HCT116 (cell line): ENCODE results near the gene GRAMD2A. TPM values are rescaled to one million over a fixed set of nuclear protein-coding genes. Genes with fewer than 3 reads are reported as not detected.

Source experiments
- ATAC-seq: fragments of 200-7000 bp; cut with Tn5 transposase; 2 replicates; pipeline ENCODE4 v1.9.1; 2020; ENCODE audit warnings: mild to moderate bottlenecking, moderate library complexity
- BruUV-seq: library from RNA; stranded (reverse); fragments of 400-500 nt; replicated peaks from 2 replicates; lab custom pipeline; 2021; lab: Mats Ljungman, UMichigan
- CTCF ChIA-PET: fragments of 300-600 bp; sonication (Branson Sonifier 250); formaldehyde crosslinking; loops from one replicate; lab custom pipeline; 2021; ENCODE audit warnings: antibody characterized with exemption; lab: Charles Lee
- POLR2A ChIA-PET: fragments of 300-600, 350-600 bp; sonication (Branson Sonifier 250); formaldehyde crosslinking; loops from one replicate; lab custom pipeline; 2021; ENCODE audit warnings: antibody characterized with exemption; lab: Charles Lee
- RAD21 ChIA-PET, 2 experiments: fragments of 300-600 bp; sonication (Branson Sonifier 250); formaldehyde crosslinking; loops; one replicate each; lab custom pipeline; 2023; ENCODE audit warnings: low total read pairs in 2 of 2; ENCODE audit not compliant: uncharacterized antibody in 2 of 2, unreplicated experiment in 2 of 2, low non-redundant PET in 1 of 2; lab: Charles Lee
- DNase-seq: peaks from one replicate; pipeline ENCODE4 v3.0.0-alpha.2; 2010; ENCODE audit warnings: low read depth, low spot score
- H2AFZ ChIP-seq: fragments of 200-600 bp; shearing (Covaris generic), sonication (generic); 2 replicates; pipeline ENCODE4 v1.6.1; 2017; ENCODE audit warnings: low read depth, mixed run types, mixed read lengths, antibody characterized with exemption, low read length; ENCODE audit not compliant: poor library complexity, severe bottlenecking
- H3K27ac ChIP-seq: 2 replicates; pipeline ENCODE4 v1.5.1; 2012; ENCODE audit warnings: low read depth, low read length
- H3K27me3 ChIP-seq: fragments of 200-600 bp; sonication (generic); 2 replicates; pipeline ENCODE4 v1.6.1; 2016; ENCODE audit warnings: mixed run types, low read length, mixed read lengths; ENCODE audit not compliant: insufficient read depth
- H3K36me3 ChIP-seq, 2 experiments: fragments of 200-500 bp in 1 of 2; fragments of 200-600 bp in 1 of 2; sonication (Bioruptor generic) in 1 of 2; sonication (generic) in 1 of 2; 2 replicates each; pipeline versions ENCODE4 v1.5.1 to v1.6.1; 2014 to 2016; ENCODE audit warnings: low read length in 2 of 2, inconsistent platforms in 1 of 2, mixed read lengths in 1 of 2, mixed run types in 1 of 2; ENCODE audit not compliant: insufficient read depth in 2 of 2, control insufficient read depth in 1 of 2
- H3K4me1 ChIP-seq, 2 experiments: fragments of 200-600 bp in 1 of 2; sonication (generic) in 1 of 2; 2 replicates each; pipeline versions ENCODE4 v1.5.1 to v1.6.1; 2012 to 2017; ENCODE audit warnings: low read length in 2 of 2, inconsistent platforms in 1 of 2, mild to moderate bottlenecking in 1 of 2, mixed read lengths in 1 of 2, mixed run types in 1 of 2, moderate library complexity in 1 of 2; ENCODE audit not compliant: insufficient read depth in 2 of 2, control insufficient read depth in 1 of 2
- H3K4me2 ChIP-seq: fragments of 200-600 bp; sonication (generic); 2 replicates; pipeline ENCODE4 v1.6.1; 2017; ENCODE audit warnings: mixed run types, low read length, mixed read lengths
- H3K4me3 ChIP-seq, 2 experiments: fragments of 200-600 bp in 1 of 2; sonication (generic) in 1 of 2; replicated peaks in 1 of 2; 2 replicates each; pipeline ENCODE4 v1.5.1; 2011 to 2016; ENCODE audit warnings: low read length in 2 of 2, control low read depth in 1 of 2, low read depth in 1 of 2, mild to moderate bottlenecking in 1 of 2, mixed read lengths in 1 of 2, mixed run types in 1 of 2
- H3K79me2 ChIP-seq: fragments of 200-600 bp; sonication (generic); 2 replicates; pipeline ENCODE4 v1.6.1; 2017; ENCODE audit warnings: mild to moderate bottlenecking, mixed run types, low read length, moderate library complexity, mixed read lengths; ENCODE audit not compliant: insufficient read depth
- H3K9ac ChIP-seq: fragments of 200-600 bp; sonication (generic); 2 replicates; pipeline ENCODE4 v1.6.1; 2016; ENCODE audit warnings: low read length, mixed read lengths
- H3K9me2 ChIP-seq: fragments of 200-600 bp; sonication (generic), shearing (Covaris generic); 2 replicates; pipeline ENCODE4 v1.6.1; 2017; ENCODE audit warnings: mixed run types, mild to moderate bottlenecking, moderate library complexity; ENCODE audit not compliant: insufficient read depth
- H3K9me3 ChIP-seq, 2 experiments: fragments of 200-500 bp in 1 of 2; fragments of 200-600 bp in 1 of 2; sonication (Bioruptor generic) in 1 of 2; sonication (generic) in 1 of 2; 2 replicates each; pipeline ENCODE4 v1.6.1; 2014 to 2017; ENCODE audit warnings: low read length in 2 of 2, mixed read lengths in 2 of 2, inconsistent platforms in 1 of 2, low read depth in 1 of 2, mild to moderate bottlenecking in 1 of 2, mixed run types in 1 of 2, moderate library complexity in 1 of 2; ENCODE audit not compliant: control insufficient read depth in 1 of 2, insufficient read depth in 1 of 2
- H4K20me1 ChIP-seq: fragments of 200-600 bp; sonication (generic), shearing (Covaris generic); 2 replicates; pipeline ENCODE4 v1.6.1; 2017; ENCODE audit warnings: mixed run types, mild to moderate bottlenecking, moderate library complexity; ENCODE audit not compliant: insufficient read depth
- ATF3 ChIP-seq: IDR thresholded peaks from 2 replicates; pipeline ENCODE4 v1.6.1; 2012
- CBX3 ChIP-seq: IDR thresholded peaks from 2 replicates; pipeline ENCODE4 v1.6.1; 2012; ENCODE audit warnings: low read depth
- CEBPB ChIP-seq: IDR thresholded peaks from 2 replicates; pipeline ENCODE4 v1.6.1; 2012; ENCODE audit warnings: low read depth
- CTCF ChIP-seq, 3 experiments: fragments of 200-600 bp in 1 of 3; sonication (generic) in 1 of 3; IDR thresholded peaks in 2 of 3; conservative IDR thresholded peaks in 1 of 3; 2 replicates each; pipeline ENCODE4 v1.5.1; 2012 to 2017; ENCODE audit warnings: low read depth in 2 of 3, low read length in 2 of 3, antibody characterized with exemption in 1 of 3, borderline replicate concordance in 1 of 3, control low read depth in 1 of 3, mild to moderate bottlenecking in 1 of 3, mixed read lengths in 1 of 3, mixed run types in 1 of 3, moderate library complexity in 1 of 3; ENCODE audit not compliant: insufficient read depth in 1 of 3
- ELF1 ChIP-seq: IDR thresholded peaks from 2 replicates; pipeline ENCODE4 v1.6.1; 2012; ENCODE audit warnings: low read depth, borderline replicate concordance
- EZH2 ChIP-seq: fragments of 200-600 bp; sonication (generic); IDR thresholded peaks from 2 replicates; pipeline ENCODE4 v1.6.1; 2017; ENCODE audit warnings: antibody characterized with exemption, mixed run types
- EZH2phosphoT487 ChIP-seq: fragments of 200-600 bp; IDR thresholded peaks from 2 replicates; pipeline ENCODE4 v1.6.1; 2018; ENCODE audit warnings: antibody characterized with exemption, borderline replicate concordance
- FOSL1 ChIP-seq: IDR thresholded peaks from 2 replicates; pipeline ENCODE4 v1.6.1; 2012; ENCODE audit warnings: low read depth
- JUND ChIP-seq: IDR thresholded peaks from 2 replicates; pipeline ENCODE4 v1.6.1; 2012
- POLR2A ChIP-seq: IDR thresholded peaks from 2 replicates; pipeline ENCODE4 v1.7.0; 2011; ENCODE audit warnings: borderline replicate concordance; ENCODE audit not compliant: insufficient read depth, insufficient read length; ENCODE audit errors: extremely low read depth
- POLR2AphosphoS5 ChIP-seq: IDR thresholded peaks from 2 replicates; pipeline ENCODE4 v1.6.1; 2011; ENCODE audit warnings: mild to moderate bottlenecking, low read depth, low read length, moderate library complexity
- RAD21 ChIP-seq: IDR thresholded peaks from 2 replicates; pipeline ENCODE4 v1.6.1; 2012; ENCODE audit warnings: low read depth, mild to moderate bottlenecking
- SRF ChIP-seq: IDR thresholded peaks from 2 replicates; pipeline ENCODE4 v1.6.1; 2012; ENCODE audit warnings: low read depth
- YY1 ChIP-seq: IDR thresholded peaks from 2 replicates; pipeline ENCODE4 v1.6.1; 2011; ENCODE audit warnings: low read length, low read depth, moderate library complexity, mild to moderate bottlenecking; ENCODE audit not compliant: insufficient replicate concordance; ENCODE audit errors: extremely low read depth
- ZFX ChIP-seq: fragments of 450-650 bp; IDR thresholded peaks from 2 replicates; pipeline ENCODE4 v1.6.1; 2017
- ZNF274 ChIP-seq: fragments of 200-500 bp; sonication (Bioruptor generic); IDR thresholded peaks from 2 replicates; pipeline ENCODE4 v1.6.1; 2014; ENCODE audit warnings: mild to moderate bottlenecking, low read depth, low read length, inconsistent platforms
- intact Hi-C: fragments of 100-400 bp; cut with micrococcal nuclease; formaldehyde crosslinking; loops from 2 replicates; pipeline ENCODE4 v1.10.0; 2022
- total RNA-seq: library from RNA; stranded (reverse); gene quantifications from one replicate; pipeline ENCODE4 v1.2.1, GENCODE V29; 2021; ENCODE audit not compliant: unreplicated experiment
- TF ChIP-seq, protein P1 (sequence below): IDR thresholded peaks from 2 replicates; pipeline ENCODE4 v1.6.1; 2012

The GRAMD2A gene
- total RNA-seq, 1 experiment from 2014 or later = 8.0 TPM

GRCh38 chr15:72193836-72194396 is 3.7 kb downstream of the GRAMD2A start:
- no peak overlapping the region for H2AFZ ChIP-seq
- no peaks in the 10 kb centered on the region for H4K20me1 ChIP-seq
- intact Hi-C loops = no loop called here
- H3K79me2 ChIP-seq = no peaks in the 10 kb centered on the region
- H3K4me3 ChIP-seq = no peak overlapping the region
- no peaks in the 10 kb centered on the region for H3K27me3 ChIP-seq
- ATAC-seq (no peak), DNase-seq (no peak)
- POLR2A ChIA-PET = no interaction called here
- CTCF ChIA-PET = no interaction called here
- H3K9me2 ChIP-seq = no peaks in the 10 kb centered on the region
- TF ChIP-seq EZH2 = no peak
- no peak for TF ChIP-seq POLR2AphosphoS5
- H3K9me3 ChIP-seq = no peaks in the 10 kb centered on the region
- H3K36me3 ChIP-seq = peaks cover 3 to 5% of the 10 kb centered on the region in 2 experiments; a peak in 2 of 4 replicates
- no peak overlapping the region for H3K4me2 ChIP-seq
- peaks cover 5 to 25% of the 10 kb centered on the region in 2 experiments; a peak in 3 of 4 replicates for H3K4me1 ChIP-seq
- RAD21 ChIA-PET = no interaction called here
- no peak overlapping the region for H3K9ac ChIP-seq
- H3K27ac ChIP-seq = no peak overlapping the region
- BruUV-seq = no TSS peak

DNA sequence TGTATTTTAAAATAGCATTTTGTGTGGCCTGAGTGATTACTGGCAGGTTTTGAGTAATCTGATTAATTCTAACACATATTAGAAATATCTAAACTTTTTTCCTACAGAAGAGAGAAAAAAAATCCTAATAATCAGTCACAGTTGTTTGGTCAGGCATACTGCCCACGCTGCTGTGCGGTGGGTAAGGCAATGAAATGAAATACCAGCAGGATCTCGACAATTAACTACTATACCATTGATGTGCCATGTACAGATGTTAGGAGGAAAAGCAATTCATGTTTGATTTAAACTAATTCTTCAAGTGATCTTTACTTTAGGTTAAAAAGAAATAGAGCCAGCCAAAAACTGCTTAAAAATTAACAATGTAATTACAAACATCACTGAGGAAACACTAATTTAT is 5.2 kb downstream of the GRAMD2A start:
- H3K27ac ChIP-seq = no peak overlapping the region
- H3K36me3 ChIP-seq = no peaks in the 10 kb centered on the region
- H3K9me2 ChIP-seq = no peaks in the 10 kb centered on the region
- H3K79me2 ChIP-seq = no peaks in the 10 kb centered on the region
- POLR2A ChIA-PET = no interaction called here
- no peak overlapping the region for H3K4me2 ChIP-seq
- no peaks in the 10 kb centered on the region for H3K27me3 ChIP-seq
- BruUV-seq = no TSS peak
- RAD21 ChIA-PET = no interaction called here
- CTCF ChIA-PET = no interaction called here
- H2AFZ ChIP-seq = no peak overlapping the region
- TF ChIP-seq ZFX (no peak), CTCF (IDR thresholded peaks at IDR 0.05 in 2 of 3, conservative IDR thresholded peaks at IDR 0.05 in 1 of 3; ENCODE audit: borderline replicate concordance in 1 of 3, insufficient read depth in 1 of 3, low read depth in 2 of 3, low read length in 2 of 3) (no peak), ELF1 (no peak), JUND (no peak), POLR2A (no peak), POLR2AphosphoS5 (no peak), YY1 (no peak), ATF3 (no peak), ZNF274 (no peak), SRF (no peak), CBX3 (no peak), FOSL1 (no peak), EZH2phosphoT487 (no peak), RAD21 (no peak), CEBPB (no peak)
- TF ChIP-seq, protein P1, sequence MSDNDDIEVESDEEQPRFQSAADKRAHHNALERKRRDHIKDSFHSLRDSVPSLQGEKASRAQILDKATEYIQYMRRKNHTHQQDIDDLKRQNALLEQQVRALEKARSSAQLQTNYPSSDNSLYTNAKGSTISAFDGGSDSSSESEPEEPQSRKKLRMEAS = no peak
- H4K20me1 ChIP-seq = no peaks in the 10 kb centered on the region
- H3K4me1 ChIP-seq = peaks cover 5 to 13% of the 10 kb centered on the region in 2 experiments; a peak in 3 of 4 replicates
- no peak overlapping the region for H3K4me3 ChIP-seq
- ATAC-seq (no peak), DNase-seq (no peak)
- no peak overlapping the region for H3K9ac ChIP-seq
- intact Hi-C loops = no loop called here
- no peaks in the 10 kb centered on the region for H3K9me3 ChIP-seq
